Panc1 (cell line): ENCODE data around the gene ERP29. TPM values are rescaled to one million over a fixed set of nuclear protein-coding genes. Genes with fewer than 3 reads are reported as not detected.

ENCODE experiments used
- ATAC-seq: fragments of 200-7000 bp; cut with Tn5 transposase; 2 replicates; pipeline ENCODE4 v1.9.1; 2020; ENCODE audit warnings: mild to moderate bottlenecking, moderate library complexity
- BruUV-seq: library from RNA; stranded (reverse); fragments of 400-500 nt; replicated peaks from 2 replicates; lab custom pipeline; 2021; lab: Mats Ljungman, UMichigan
- CTCF ChIA-PET: fragments of 300-600 bp; sonication (Branson Sonifier 250); formaldehyde crosslinking; loops from one replicate; lab custom pipeline; 2022; ENCODE audit warnings: antibody characterized with exemption; lab: Charles Lee
- POLR2A ChIA-PET: fragments of 300-600 bp; sonication (Branson Sonifier 250); formaldehyde crosslinking; loops from one replicate; lab custom pipeline; 2022; ENCODE audit warnings: antibody characterized with exemption; lab: Charles Lee
- DNase-seq: peaks from one replicate; pipeline ENCODE4 v3.0.0-alpha.2; 2010; ENCODE audit warnings: low read depth, low spot score
- H3K27ac ChIP-seq: 2 replicates; pipeline ENCODE4 v1.5.1; 2011; ENCODE audit warnings: mild to moderate bottlenecking, low read length, inconsistent platforms
- H3K27me3 ChIP-seq: fragments of 200-500 bp; sonication (Bioruptor generic); 2 replicates; pipeline ENCODE4 v1.6.0; 2014; ENCODE audit warnings: low read length, inconsistent platforms; ENCODE audit not compliant: control insufficient read depth, insufficient read depth
- H3K36me3 ChIP-seq: fragments of 200-500 bp; sonication (Bioruptor generic); 2 replicates; pipeline ENCODE4 v1.5.1; 2014; ENCODE audit warnings: inconsistent platforms, mild to moderate bottlenecking, low read length, moderate library complexity; ENCODE audit not compliant: control insufficient read depth, insufficient read depth
- H3K4me1 ChIP-seq: 2 replicates; pipeline ENCODE4 v1.5.1; 2011; ENCODE audit warnings: inconsistent platforms, mild to moderate bottlenecking, low read length, moderate library complexity; ENCODE audit not compliant: control insufficient read depth, insufficient read depth
- H3K4me3 ChIP-seq, 2 experiments: 2 replicates each; pipeline ENCODE4 v1.5.1; 2011 to 2012; ENCODE audit warnings: low read depth in 2 of 2, low read length in 2 of 2, mild to moderate bottlenecking in 2 of 2, inconsistent platforms in 1 of 2, moderate library complexity in 1 of 2
- H3K9me3 ChIP-seq: fragments of 200-500 bp; sonication (Bioruptor generic); 2 replicates; pipeline ENCODE4 v1.5.1; 2014; ENCODE audit warnings: low read depth, mild to moderate bottlenecking, inconsistent platforms, low read length, moderate library complexity; ENCODE audit not compliant: control insufficient read depth, insufficient read depth
- CTCF ChIP-seq: fragments of 450-650 bp; IDR thresholded peaks from 2 replicates; pipeline ENCODE4 v1.5.1; 2017; ENCODE audit warnings: mild to moderate bottlenecking
- POLR2AphosphoS5 ChIP-seq: IDR thresholded peaks from 2 replicates; pipeline ENCODE4 v1.6.1; 2012; ENCODE audit warnings: mild to moderate bottlenecking, low read depth, low read length, moderate library complexity
- REST ChIP-seq, 2 experiments: IDR thresholded peaks; 2 replicates each; pipeline ENCODE4 v1.6.1; 2011 to 2012; ENCODE audit warnings: low read depth in 2 of 2, control low read depth in 1 of 2, low read length in 1 of 2, mild to moderate bottlenecking in 1 of 2, moderate library complexity in 1 of 2; ENCODE audit not compliant: insufficient read depth in 1 of 2
- SIN3A ChIP-seq: IDR thresholded peaks from 2 replicates; pipeline ENCODE4 v1.6.1; 2012; ENCODE audit warnings: low read depth, mild to moderate bottlenecking, low read length, moderate library complexity, borderline replicate concordance; ENCODE audit not compliant: insufficient read depth
- TCF7L2 ChIP-seq: IDR thresholded peaks from 2 replicates; pipeline ENCODE4 v1.6.1; 2011; ENCODE audit warnings: mild to moderate bottlenecking, low read depth, low read length, inconsistent platforms
- in situ Hi-C: cut with HindIII; loops from 2 replicates; pipeline ENCODE4 v1.10.0; 2016; ENCODE audit warnings: low sequenced_read_pairs, low pct_unique_long_range_greater_than_20kb
- intact Hi-C: fragments of 100-400 bp; cut with micrococcal nuclease; formaldehyde crosslinking; loops from one replicate; pipeline ENCODE4 v1.10.0; 2022; ENCODE audit not compliant: unreplicated experiment
- total RNA-seq: library from RNA; stranded (reverse); gene quantifications from one replicate; pipeline ENCODE4 v1.2.1, GENCODE V29; 2021; ENCODE audit not compliant: unreplicated experiment

Gene ERP29
- total RNA-seq, 1 experiment from 2014 or later: 69.7 TPM

GRCh38 chr12:112013601-112014402 lies 576 bp downstream of the ERP29 start:
- Histone ChIP-seq H3K27ac (peak overlapping the region; percentile 92), H3K36me3 (peaks cover 3% of the 10 kb centered on the region; the same call in 1 of the 2 replicates), H3K27me3 (no peaks in the 10 kb centered on the region), H3K9me3 (no peaks in the 10 kb centered on the region), H3K4me3 (peak overlapping the region; percentile 89), H3K4me1 (peaks cover 14% of the 10 kb centered on the region)
- intact Hi-C loops: no loop called here
- in situ Hi-C loops: no loop called here
- DNase-seq (no peak), ATAC-seq (peak; percentile 71)
- BruUV-seq: no TSS peak
- ChIA-PET POLR2A (interaction anchor here (0.5 to 0.6 kb wide), 3 partner anchors 69 to 172 kb away, joined by 3 to 5 read pairs (median 3); partner anchors contain the start of gene MAPKAPK5), CTCF (interaction anchor here (0.8 to 1.0 kb wide), 3 partner anchors 69 to 116 kb away, joined by 3 to 9 read pairs (median 5); no protein-coding TSS in a partner anchor)
- no peak for TF ChIP-seq REST (IDR thresholded peaks at IDR 0.05; ENCODE audit: insufficient read depth in 1 of 2, low read depth in 2 of 2, low read length in 1 of 2)
- peak; percentile 59; the same call in 1 of the 2 replicates for TF ChIP-seq SIN3A
- TF ChIP-seq POLR2AphosphoS5: peak; percentile 71
- 0 out of 2 replicates have a peak, but pooled peaks have one; percentile 15 for TF ChIP-seq TCF7L2
- TF ChIP-seq CTCF: peak; percentile 16; the same call in 1 of the 2 replicates

GRCh38 chr12:112015938-112016337 lies 2.7 kb downstream of the ERP29 start:
- TF ChIP-seq SIN3A (no peak), CTCF (no peak), TCF7L2 (no peak), REST (IDR thresholded peaks at IDR 0.05; ENCODE audit: insufficient read depth in 1 of 2, low read depth in 2 of 2, low read length in 1 of 2) (no peak), POLR2AphosphoS5 (no peak)
- Histone ChIP-seq H3K27ac (no peak overlapping the region), H3K4me3 (no peak overlapping the region), H3K4me1 (peaks cover 18% of the 10 kb centered on the region), H3K36me3 (peaks cover 3% of the 10 kb centered on the region; the same call in 1 of the 2 replicates), H3K9me3 (no peaks in the 10 kb centered on the region), H3K27me3 (no peaks in the 10 kb centered on the region)
- intact Hi-C loops (loop anchor here (5.0 kb wide), 1 partner anchor 69 kb away; no protein-coding TSS in a partner anchor), in situ Hi-C loops (no loop called here)
- BruUV-seq: no TSS peak
- no peak for DNase-seq
- POLR2A ChIA-PET: no interaction called here
- no peak for ATAC-seq
- CTCF ChIA-PET: no interaction called here
